ENCODE data around the gene OTUD1. TPM values are rescaled to one million over a fixed set of nuclear protein-coding genes. Genes with fewer than 3 reads are reported as not detected.
A peak's percentile ranks its signal among the peaks of the same experiment; 100 is the strongest.

Gene OTUD1
- total and polyA plus RNA-seq, 2 donors (not counting 1 experiment from before 2014, with no cell fraction given) = 69.0 to 92.8 TPM

- Histone ChIP-seq H2AFZ (ENCODE audit: insufficient read depth, low read depth, low read length, poor library complexity, severe bottlenecking) (peak overlapping the region; percentile 2), H3K4me1 (ENCODE audit: control insufficient read depth in 2 of 2, insufficient read depth in 2 of 2, low read length in 2 of 2) (peaks cover 64 to 74% of the 10 kb centered on the region in 2 donors), H4K20me1 (ENCODE audit: control insufficient read depth, insufficient read depth, low read length, poor library complexity, severe bottlenecking) (peaks cover 2% of the 10 kb centered on the region), H3K4me3 (ENCODE audit: control extremely low read depth in 1 of 5, extremely low read depth in 1 of 5, insufficient read depth in 1 of 5, low read depth in 2 of 5, low read length in 4 of 5) (peak overlapping the region in 1 of 5 experiments; percentile 27), H3K4me2 (replicated peaks; ENCODE audit: low read depth, low read length, poor library complexity, severe bottlenecking) (peak overlapping the region; percentile 68), H3K79me2 (ENCODE audit: control insufficient read depth, insufficient read depth, low read length) (peaks cover 72% of the 10 kb centered on the region), H3K36me3 (replicated peaks in 1 of 2; ENCODE audit: control extremely low read depth in 1 of 2, control insufficient read depth in 1 of 2, extremely low read depth in 1 of 2, insufficient read depth in 2 of 2, low read length in 1 of 2) (peaks cover 0 to 3% of the 10 kb centered on the region in 2 experiments), H3K9me3 (ENCODE audit: control extremely low read depth in 1 of 3, control insufficient read depth in 2 of 3, insufficient read depth in 1 of 3, low read length in 2 of 3) (peaks cover 0 to 7% (median 0%) of the 10 kb centered on the region in 3 donors), H3K9ac (ENCODE audit: low read length) (peak overlapping the region; percentile 20), H3K27me3 (replicated peaks in 1 of 4; ENCODE audit: control extremely low read depth in 1 of 4, control insufficient read depth in 3 of 4, insufficient read depth in 4 of 4, low read length in 3 of 4) (no peaks in the 10 kb centered on the region), H3K27ac (ENCODE audit: low read length in 2 of 2) (peak overlapping the region; percentile 74 to 91)
- DNase-seq (peak; percentile 87), ATAC-seq (ENCODE audit: low read depth) (peak; percentile 85)
- peak overlapping the region; percentile 95 for H3K27ac Mint-ChIP-seq
- ChIA-PET CTCF (interaction anchor here (0.8 to 1.6 kb wide), 3 partner anchors 10 to 1012 kb away, joined by 3 to 5 read pairs (median 3); partner anchors contain the start of gene OTUD1), POLR2A (interaction anchor here (0.9 to 2.5 kb wide), 2 partner anchors 9 to 80 kb away, joined by 5 to 24 read pairs; partner anchors contain the start of gene OTUD1)
- peaks cover 1% of the 10 kb centered on the region for H3K9me3 Mint-ChIP-seq (ENCODE audit: insufficient read depth)
- TF ChIP-seq CTCF (IDR thresholded peaks at IDR 0.05) = no peak
- TF ChIP-seq EZH2 (IDR thresholded peaks at IDR 0.05; ENCODE audit: borderline replicate concordance, insufficient read depth, low read depth, low read length, poor library complexity, severe bottlenecking) = no peak
- intact Hi-C loops (cut with micrococcal nuclease) = loop anchor here (1.0 to 10.0 kb wide), 5 partner anchors 9 to 1224 kb away; no protein-coding TSS in a partner anchor
- H3K4me3 Mint-ChIP-seq = peak overlapping the region; percentile 84
- H3K27me3 Mint-ChIP-seq = no peaks in the 10 kb centered on the region
- 73% methylated on average over 4 of the region's 7 CpGs for WGBS (ENCODE audit: insufficient coverage)
- peaks cover 67% of the 10 kb centered on the region for H3K4me1 Mint-ChIP-seq
Measured at GRCh38 chr10:23448802-23449570, 10.1 kb downstream of the OTUD1 start.
